ENCODE results near the gene MYO1E.

Gene MYO1E

DNA sequence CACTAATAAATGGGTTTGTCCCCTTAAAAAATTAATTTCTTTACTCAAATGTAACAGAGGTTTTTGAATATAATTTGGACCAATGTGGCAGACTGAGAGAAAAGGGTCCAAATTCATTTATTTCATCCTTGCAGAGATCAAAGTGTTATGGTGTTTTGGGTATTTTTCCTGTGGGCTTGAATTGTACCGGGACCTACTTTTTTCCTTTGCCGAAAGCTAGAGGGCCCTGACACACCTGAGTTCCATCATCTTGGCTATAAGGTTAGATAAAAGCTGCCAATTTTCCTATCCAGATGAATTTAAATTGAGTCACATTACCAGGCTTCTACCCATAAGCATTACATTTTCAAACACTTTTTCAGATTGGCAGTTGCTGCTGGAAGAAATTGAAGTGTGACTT, 266.8 kb downstream of the MYO1E start:
- DNase-seq (ENCODE audit: low spot score): no peak
- TF ChIP-seq, protein P1, sequence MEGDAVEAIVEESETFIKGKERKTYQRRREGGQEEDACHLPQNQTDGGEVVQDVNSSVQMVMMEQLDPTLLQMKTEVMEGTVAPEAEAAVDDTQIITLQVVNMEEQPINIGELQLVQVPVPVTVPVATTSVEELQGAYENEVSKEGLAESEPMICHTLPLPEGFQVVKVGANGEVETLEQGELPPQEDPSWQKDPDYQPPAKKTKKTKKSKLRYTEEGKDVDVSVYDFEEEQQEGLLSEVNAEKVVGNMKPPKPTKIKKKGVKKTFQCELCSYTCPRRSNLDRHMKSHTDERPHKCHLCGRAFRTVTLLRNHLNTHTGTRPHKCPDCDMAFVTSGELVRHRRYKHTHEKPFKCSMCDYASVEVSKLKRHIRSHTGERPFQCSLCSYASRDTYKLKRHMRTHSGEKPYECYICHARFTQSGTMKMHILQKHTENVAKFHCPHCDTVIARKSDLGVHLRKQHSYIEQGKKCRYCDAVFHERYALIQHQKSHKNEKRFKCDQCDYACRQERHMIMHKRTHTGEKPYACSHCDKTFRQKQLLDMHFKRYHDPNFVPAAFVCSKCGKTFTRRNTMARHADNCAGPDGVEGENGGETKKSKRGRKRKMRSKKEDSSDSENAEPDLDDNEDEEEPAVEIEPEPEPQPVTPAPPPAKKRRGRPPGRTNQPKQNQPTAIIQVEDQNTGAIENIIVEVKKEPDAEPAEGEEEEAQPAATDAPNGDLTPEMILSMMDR (IDR thresholded peaks at IDR 0.05; ENCODE audit: extremely low read depth, missing control alignments): peak; percentile 14

DNA sequence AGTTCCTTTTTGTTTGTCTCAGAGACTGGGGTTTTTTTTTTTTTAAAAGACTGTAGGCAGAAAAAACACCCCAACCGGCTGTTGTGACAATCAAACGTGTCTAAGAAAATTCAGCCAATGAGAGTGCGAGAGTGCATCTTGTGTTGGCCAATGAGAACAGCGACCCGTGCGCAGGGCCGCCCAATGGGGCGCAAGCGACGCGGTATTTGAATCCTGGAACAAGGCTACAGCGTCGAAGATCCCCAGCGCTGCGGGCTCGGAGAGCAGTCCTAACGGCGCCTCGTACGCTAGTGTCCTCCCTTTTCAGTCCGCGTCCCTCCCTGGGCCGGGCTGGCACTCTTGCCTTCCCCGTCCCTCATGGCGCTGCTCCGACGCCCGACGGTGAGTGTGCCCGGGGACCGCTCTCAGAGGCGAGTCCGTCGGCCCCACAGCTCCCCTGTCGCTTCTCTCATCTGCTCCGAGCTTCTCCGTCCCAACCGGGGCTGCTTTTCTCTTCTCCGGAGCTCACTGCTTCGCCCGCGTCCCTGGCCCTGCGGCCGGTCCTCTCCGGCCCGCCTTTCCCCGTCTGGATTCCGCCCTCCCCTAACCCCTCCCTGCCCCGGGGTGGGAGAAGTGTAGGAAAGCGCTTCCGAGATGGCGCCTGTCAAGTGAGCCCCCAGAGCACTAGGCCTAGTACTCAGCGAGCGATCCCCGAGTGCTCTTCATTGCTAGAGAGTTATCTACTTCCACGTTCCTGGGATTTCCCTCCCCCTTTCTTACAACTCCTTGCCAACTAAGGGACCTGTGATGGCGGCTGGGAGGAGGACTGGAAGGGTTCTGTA, 267.5 kb downstream of the MYO1E start, which contains the start of gene CCNB2:
Gene CCNB2 (plus strand): TSS at position 235 of the 821 bp plus-strand sequence. CDS start 123 bp downstream, at position 358.
- TF ChIP-seq, protein P1 (IDR thresholded peaks at IDR 0.05; ENCODE audit: extremely low read depth, missing control alignments): no peak
- DNase-seq (ENCODE audit: low spot score): peak; percentile 91

DNA sequence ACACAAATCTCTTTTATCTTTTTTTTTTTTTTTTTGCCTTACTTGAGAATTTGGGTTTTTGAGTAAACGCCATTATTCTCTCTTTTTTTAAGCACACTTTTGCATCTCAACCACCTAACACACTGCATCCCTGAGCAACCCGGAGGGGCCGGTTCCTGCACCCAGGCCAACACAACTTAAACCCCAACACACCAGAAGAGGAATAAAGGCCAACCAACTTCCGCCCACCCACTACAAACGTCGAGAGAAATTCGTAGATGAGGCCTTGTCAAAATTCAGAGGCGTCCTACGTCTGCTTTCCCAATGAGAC, 268.1 kb downstream of the MYO1E start:
- no peak for DNase-seq (ENCODE audit: low spot score)
- TF ChIP-seq, protein P1 (IDR thresholded peaks at IDR 0.05; ENCODE audit: extremely low read depth, missing control alignments): no peak

DNA sequence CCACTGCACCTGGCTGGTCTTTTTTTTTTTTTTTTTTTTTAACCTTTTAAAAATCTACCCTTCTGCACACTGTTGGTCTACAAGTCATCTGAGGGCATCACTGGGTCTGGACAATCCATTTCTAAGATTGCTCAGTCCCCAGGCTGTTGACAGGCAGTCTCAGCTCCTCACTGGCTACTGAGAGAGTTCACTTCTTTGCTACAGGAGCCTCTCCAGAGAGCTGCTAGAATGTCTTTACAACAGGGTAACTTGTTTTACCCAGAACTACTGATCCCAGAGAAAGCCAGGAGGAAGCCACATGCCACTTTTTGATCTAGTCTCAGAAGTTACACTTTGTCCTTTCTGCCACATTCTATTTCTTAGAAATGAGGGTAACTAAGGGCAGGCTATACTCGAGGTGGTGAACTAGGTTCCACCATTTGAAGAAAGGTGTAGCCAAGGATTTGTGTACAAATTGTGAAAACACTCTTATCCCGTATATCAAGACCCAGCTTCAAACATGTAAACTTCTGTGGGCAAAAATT, 273.4 kb downstream of the MYO1E start:
- TF ChIP-seq, protein P1 (IDR thresholded peaks at IDR 0.05; ENCODE audit: extremely low read depth, missing control alignments): no peak
- no peak for DNase-seq (ENCODE audit: low spot score)

DNA sequence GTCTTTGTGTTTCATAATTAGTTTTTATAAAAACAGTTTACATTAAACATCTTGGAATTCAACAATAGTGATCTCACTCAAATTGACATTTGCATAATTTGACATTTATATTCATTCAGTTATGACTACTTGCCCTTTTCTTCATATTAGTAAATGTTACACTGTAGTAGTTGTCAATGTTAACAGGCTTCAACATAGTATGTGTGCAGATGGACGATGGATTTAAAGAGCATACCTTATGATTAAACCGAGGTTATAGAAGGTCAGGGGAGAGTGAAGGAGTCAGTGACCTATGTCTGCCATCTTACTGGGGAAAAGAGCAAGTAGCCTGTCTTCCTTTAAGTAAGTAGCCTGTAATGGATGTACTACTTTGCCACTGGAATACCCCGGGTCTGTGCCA, 276.2 kb downstream of the MYO1E start:
- TF ChIP-seq, protein P1 (IDR thresholded peaks at IDR 0.05; ENCODE audit: extremely low read depth, missing control alignments): no peak
- no peak for DNase-seq (ENCODE audit: low spot score)

DNA sequence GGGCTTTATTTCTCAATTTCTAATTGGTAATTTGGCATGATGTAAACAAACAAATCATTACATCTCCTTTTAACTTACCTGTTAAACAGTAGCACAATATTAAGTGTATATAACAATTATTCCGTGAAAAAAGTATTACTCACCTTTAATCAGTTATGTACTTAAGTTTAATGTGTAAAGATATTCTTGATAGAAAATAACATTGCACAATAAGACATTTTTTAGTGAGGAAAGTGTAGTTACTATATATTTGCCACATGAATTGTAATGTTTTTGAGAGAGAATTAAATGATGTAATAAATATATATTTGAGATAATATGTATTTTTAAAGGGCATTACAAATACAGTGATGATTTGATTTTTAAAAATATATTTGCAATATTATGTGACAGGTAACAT, 278.6 kb downstream of the MYO1E start:
- TF ChIP-seq, protein P1 (IDR thresholded peaks at IDR 0.05; ENCODE audit: extremely low read depth, missing control alignments): no peak
- no peak for DNase-seq (ENCODE audit: low spot score)

DNA sequence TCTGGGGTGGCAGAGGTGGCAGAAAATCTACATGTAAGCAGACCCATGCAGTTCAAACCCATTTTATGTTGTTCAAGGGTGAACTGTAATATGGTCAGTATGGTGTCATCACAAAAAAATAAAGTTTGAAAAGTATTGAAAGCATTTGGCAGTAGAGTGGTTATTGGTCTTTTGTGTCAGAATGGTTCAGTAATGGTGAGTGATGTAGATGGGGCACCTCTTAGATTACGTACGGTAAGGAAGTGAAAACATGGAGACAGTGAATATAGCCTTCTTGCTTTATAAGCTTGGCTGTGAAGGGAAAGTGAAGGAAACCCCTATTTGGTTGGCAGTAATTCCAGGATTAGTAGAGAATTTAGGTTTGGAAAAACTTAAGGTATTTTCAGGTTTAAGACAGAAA, 284.9 kb downstream of the MYO1E start:
- TF ChIP-seq, protein P1 (IDR thresholded peaks at IDR 0.05; ENCODE audit: extremely low read depth, missing control alignments): no peak

More for the DNA sequence above, 284.9 kb downstream of the MYO1E start:
- no peak for DNase-seq (ENCODE audit: low spot score)
